ENCODE measurements around the gene MLN.

Gene MLN

DNA sequence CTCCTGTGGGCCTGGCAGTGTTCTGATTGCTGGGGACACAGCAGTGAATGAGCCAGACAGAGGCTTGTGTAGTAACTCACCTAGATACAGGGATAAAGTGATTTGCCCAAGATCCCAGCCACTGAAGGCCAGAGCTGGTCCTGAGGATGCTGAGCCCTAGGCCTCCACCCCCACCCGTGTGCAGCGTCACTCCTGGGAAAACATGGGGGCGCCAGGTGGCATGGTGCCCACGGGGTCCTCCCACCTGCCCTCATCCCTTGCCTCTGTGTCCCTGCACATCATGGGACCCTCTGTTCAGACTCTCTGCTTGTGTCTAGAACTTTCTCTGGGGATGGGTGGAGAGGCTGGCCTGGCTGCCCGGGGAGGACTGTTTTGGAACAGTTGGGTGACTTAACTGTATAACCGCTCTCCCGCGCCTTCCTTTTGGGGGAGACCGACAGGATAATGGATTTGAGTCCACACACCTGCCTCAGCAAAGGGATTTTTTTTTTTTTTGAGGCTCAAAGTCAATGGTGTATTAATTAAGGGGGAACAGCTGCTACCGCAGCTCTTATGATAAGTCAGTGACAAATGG is 34.5 kb downstream of the MLN start:
- TF ChIP-seq, protein P1, sequence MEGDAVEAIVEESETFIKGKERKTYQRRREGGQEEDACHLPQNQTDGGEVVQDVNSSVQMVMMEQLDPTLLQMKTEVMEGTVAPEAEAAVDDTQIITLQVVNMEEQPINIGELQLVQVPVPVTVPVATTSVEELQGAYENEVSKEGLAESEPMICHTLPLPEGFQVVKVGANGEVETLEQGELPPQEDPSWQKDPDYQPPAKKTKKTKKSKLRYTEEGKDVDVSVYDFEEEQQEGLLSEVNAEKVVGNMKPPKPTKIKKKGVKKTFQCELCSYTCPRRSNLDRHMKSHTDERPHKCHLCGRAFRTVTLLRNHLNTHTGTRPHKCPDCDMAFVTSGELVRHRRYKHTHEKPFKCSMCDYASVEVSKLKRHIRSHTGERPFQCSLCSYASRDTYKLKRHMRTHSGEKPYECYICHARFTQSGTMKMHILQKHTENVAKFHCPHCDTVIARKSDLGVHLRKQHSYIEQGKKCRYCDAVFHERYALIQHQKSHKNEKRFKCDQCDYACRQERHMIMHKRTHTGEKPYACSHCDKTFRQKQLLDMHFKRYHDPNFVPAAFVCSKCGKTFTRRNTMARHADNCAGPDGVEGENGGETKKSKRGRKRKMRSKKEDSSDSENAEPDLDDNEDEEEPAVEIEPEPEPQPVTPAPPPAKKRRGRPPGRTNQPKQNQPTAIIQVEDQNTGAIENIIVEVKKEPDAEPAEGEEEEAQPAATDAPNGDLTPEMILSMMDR (IDR thresholded peaks at IDR 0.05; ENCODE audit: borderline replicate concordance, extremely low read depth, low read length, poor library complexity, severe bottlenecking): no peak
- TF ChIP-seq EZH2 (IDR thresholded peaks at IDR 0.05; ENCODE audit: borderline replicate concordance, low read depth, low read length, severe bottlenecking): no peak
- no peaks in the 10 kb centered on the region for H3K79me2 ChIP-seq (ENCODE audit: insufficient read depth, low read length)
- no peak overlapping the region for H3K9ac ChIP-seq (ENCODE audit: low read depth, low read length)
- H2AFZ ChIP-seq (ENCODE audit: low read depth, low read length): no peak overlapping the region
- H3K36me3 ChIP-seq (ENCODE audit: insufficient read depth, low read length): peaks cover 24% of the 10 kb centered on the region
- DNase-seq (no peak), ATAC-seq (ENCODE audit: insufficient read depth, low read depth) (no peak)
- no peak overlapping the region for H3K4me3 ChIP-seq (ENCODE audit: low read depth in 1 of 2, low read length in 2 of 2)
- H3K4me1 ChIP-seq (ENCODE audit: insufficient read depth, low read length): no peaks in the 10 kb centered on the region
- no peak overlapping the region for H3K27ac ChIP-seq (ENCODE audit: low read length)
- peaks cover 14% of the 10 kb centered on the region for H4K20me1 ChIP-seq (ENCODE audit: insufficient read depth, low read length)
- H3K9me3 ChIP-seq (ENCODE audit: insufficient read depth, low read length, severe bottlenecking): no peaks in the 10 kb centered on the region
- no peaks in the 10 kb centered on the region for H3K27me3 ChIP-seq (ENCODE audit: insufficient read depth, low read length, poor library complexity)
- no peak overlapping the region for H3K4me2 ChIP-seq (ENCODE audit: insufficient read depth, low read length)

DNA sequence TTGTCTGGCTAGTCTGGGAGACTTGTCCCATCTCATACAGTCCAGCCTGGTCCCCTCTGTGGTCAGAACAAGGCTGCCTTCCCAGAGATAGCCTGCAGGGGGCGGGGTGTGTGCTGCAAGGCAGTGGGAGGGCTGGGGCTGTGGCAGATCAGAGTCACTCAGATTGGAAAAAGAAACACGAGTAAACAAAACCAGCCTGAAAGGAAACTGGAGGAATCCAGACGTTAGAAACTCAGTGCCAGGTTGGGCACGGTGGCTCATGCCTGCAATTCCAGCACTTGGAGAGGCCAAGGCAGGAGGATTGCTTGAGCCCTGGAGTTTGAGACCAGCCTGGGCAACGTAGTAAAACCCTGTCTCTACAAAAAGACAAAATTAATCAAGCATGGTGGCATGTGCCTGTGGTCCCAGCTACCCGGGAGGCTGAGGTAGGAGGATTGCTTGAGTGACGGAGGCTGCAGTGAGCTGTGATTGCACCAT is 35.1 kb downstream of the MLN start:
- Histone ChIP-seq H3K79me2 (ENCODE audit: insufficient read depth, low read length) (no peaks in the 10 kb centered on the region), H3K9me3 (ENCODE audit: insufficient read depth, low read length, severe bottlenecking) (no peaks in the 10 kb centered on the region), H3K27me3 (ENCODE audit: insufficient read depth, low read length, poor library complexity) (no peaks in the 10 kb centered on the region), H3K36me3 (ENCODE audit: insufficient read depth, low read length) (peaks cover 20% of the 10 kb centered on the region), H4K20me1 (ENCODE audit: insufficient read depth, low read length) (peaks cover 14% of the 10 kb centered on the region), H2AFZ (ENCODE audit: low read depth, low read length) (no peak overlapping the region), H3K4me3 (ENCODE audit: low read depth in 1 of 2, low read length in 2 of 2) (no peak overlapping the region), H3K4me2 (ENCODE audit: insufficient read depth, low read length) (no peak overlapping the region), H3K4me1 (ENCODE audit: insufficient read depth, low read length) (no peaks in the 10 kb centered on the region), H3K27ac (ENCODE audit: low read length) (no peak overlapping the region), H3K9ac (ENCODE audit: low read depth, low read length) (no peak overlapping the region)
- peak; percentile 83 for ATAC-seq (ENCODE audit: insufficient read depth, low read depth)
- TF ChIP-seq, protein P1 (IDR thresholded peaks at IDR 0.05; ENCODE audit: borderline replicate concordance, extremely low read depth, low read length, poor library complexity, severe bottlenecking): peak; percentile 76
- TF ChIP-seq EZH2 (IDR thresholded peaks at IDR 0.05; ENCODE audit: borderline replicate concordance, low read depth, low read length, severe bottlenecking): no peak
- peak; percentile 67 for DNase-seq

DNA sequence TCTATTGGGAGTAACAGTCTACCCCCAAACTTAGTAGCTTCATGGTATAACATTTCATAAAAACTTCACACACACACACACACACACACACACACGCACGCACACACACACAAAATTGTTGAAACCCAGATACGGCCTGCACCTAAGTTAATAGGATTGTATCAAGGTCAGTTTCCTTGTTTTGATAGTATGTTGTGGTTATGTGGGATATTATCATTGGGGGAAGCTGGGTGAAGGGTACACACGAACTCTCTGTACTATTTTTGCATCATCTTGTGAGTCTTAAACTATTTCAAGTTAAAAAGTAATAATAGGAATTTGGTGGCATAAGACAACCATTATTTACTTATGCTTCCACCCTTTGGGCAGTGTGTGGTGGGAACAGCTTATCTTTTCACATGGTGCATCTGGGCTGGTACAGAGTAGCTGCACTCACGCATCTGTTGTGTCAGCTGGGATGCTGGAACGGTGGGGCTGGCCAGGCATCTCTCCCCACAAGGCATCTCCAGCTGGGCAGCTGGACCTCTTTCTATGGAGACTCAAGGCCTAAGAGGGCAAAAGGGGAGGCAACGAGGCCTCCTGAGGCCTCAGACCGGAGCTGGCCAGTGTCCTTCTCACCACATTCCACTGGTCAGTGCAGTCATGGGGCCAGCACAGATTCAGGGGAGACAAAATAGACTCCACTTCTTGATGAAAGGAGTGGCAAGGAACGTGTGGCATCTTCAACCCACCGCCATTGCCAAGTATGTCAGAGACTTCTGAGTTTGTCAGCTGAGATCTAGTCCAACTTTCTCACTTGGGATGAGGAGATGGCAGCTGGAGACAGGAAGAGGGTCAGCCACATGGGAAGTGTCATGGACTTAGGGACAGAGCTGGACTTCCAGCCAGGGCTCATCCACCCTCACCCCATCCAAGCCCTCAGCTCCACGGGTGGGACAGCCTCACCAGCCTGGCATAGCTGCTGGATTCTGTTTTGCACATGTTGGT is 36.6 kb downstream of the MLN start:
- Histone ChIP-seq H3K36me3 (ENCODE audit: insufficient read depth, low read length) (peaks cover 6% of the 10 kb centered on the region; the same call in 1 of the 2 replicates), H3K4me2 (ENCODE audit: insufficient read depth, low read length) (no peak overlapping the region), H3K9ac (ENCODE audit: low read depth, low read length) (no peak overlapping the region), H3K79me2 (ENCODE audit: insufficient read depth, low read length) (no peaks in the 10 kb centered on the region), H3K9me3 (ENCODE audit: insufficient read depth, low read length, severe bottlenecking) (no peaks in the 10 kb centered on the region), H3K27me3 (ENCODE audit: insufficient read depth, low read length, poor library complexity) (no peaks in the 10 kb centered on the region), H3K4me3 (ENCODE audit: low read depth in 1 of 2, low read length in 2 of 2) (no peak overlapping the region), H3K27ac (ENCODE audit: low read length) (no peak overlapping the region), H3K4me1 (ENCODE audit: insufficient read depth, low read length) (no peaks in the 10 kb centered on the region), H2AFZ (ENCODE audit: low read depth, low read length) (no peak overlapping the region), H4K20me1 (ENCODE audit: insufficient read depth, low read length) (peaks cover 6% of the 10 kb centered on the region)
- DNase-seq (no peak), ATAC-seq (ENCODE audit: insufficient read depth, low read depth) (no peak)
- TF ChIP-seq, protein P1 (IDR thresholded peaks at IDR 0.05; ENCODE audit: borderline replicate concordance, extremely low read depth, low read length, poor library complexity, severe bottlenecking): no peak
- no peak for TF ChIP-seq EZH2 (IDR thresholded peaks at IDR 0.05; ENCODE audit: borderline replicate concordance, low read depth, low read length, severe bottlenecking)

Data from DND-41 (cell line).